HG03571 (cell line): ENCODE data around the gene BCL11B.
A peak's percentile ranks its signal among the peaks of the same experiment; 100 is the strongest.

Experiments used
- ATAC-seq: cut with Tn5 transposase; IDR thresholded peaks from one replicate; pipeline ENCODE4 v1.9.1; 2021; ENCODE audit not compliant: unreplicated experiment

BCL11B gene

DNA sequence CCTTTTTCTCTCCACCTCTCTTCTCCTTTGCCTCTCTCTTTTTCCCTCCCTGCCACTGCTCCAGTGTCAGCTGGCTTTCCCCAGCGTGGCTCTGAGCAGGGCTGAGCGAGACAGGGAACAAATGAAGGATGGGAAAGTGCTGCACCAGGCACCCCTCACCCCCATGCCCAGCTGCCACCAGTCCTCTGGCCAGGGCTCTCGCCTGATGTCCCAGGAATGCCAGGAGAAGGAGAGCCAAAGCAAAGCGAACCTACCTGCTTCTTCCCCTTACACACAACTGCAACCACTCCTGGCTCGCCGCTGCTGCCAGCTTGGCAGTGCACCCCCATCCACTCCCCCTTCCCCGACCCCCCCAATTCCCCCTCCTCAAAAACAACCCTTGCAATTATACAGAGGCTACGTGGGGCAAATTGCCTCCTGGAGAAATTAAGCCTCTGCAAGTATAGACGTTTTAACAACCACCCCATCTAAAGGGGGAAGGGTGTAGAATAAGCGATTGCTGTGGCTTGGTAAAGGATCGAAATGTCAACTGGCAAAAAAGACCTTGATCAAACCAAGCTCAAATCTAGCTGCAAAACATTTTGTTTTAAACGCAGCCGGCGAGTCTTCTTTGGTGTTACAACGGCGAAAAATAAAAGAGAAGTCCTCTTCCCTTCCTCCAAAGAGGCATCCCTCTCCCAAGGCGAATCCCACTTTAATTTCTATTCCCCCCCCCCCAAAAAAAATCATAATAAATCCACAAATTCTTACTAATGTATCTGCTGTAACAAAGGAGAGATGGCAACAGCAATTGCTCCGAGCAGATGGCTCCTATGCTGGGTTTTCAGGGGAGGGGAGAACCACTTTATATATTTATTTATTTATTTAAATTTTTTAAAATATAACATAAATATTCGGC is 2.9 kb downstream of the BCL11B start:
- ATAC-seq, result no peak

DNA sequence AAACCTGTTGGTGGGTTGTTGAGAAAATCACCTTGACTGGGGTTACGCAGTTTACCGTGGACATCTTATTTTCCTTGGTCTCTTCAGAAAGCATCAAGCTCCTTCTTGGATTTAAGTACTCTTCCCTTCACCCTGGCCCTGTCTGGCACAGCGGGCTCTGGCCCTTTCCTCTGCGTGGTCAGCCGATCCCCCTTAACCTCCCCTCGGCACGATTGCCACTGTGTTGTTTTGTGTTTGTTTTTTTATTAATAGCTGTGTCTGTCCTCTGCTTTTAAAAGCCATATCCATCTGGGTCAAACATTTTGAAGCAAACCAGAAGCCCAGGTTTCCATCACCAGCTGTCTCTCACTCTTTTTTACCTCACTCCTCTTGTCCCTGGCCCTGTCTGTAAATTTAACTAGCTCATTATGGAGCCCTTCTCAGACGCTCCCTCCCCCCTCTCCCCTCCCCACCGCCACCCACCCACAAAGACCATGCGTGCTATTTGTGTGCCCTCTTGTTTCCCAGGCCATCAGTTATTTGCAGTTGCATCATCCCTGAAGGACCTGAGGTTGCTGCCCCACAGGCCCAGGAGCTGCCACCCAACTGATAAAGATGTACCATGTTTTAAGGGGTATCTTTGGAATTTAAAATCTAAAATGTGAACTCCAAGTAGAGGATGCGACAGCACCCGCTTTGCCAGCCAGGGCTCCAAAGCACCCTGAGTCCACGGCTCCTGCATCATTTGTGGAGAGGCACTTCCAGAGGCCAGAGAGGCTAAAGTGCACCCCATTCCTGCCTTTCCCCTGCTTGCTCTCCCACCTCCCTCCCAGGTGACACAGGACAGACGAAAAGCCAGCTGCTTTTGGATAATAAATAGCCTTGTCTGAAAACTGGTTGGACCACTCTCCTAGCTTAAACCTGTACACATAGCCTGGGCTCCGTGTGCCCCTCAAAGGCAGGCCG is 3.9 kb downstream of the BCL11B start:
- no peak for ATAC-seq

DNA sequence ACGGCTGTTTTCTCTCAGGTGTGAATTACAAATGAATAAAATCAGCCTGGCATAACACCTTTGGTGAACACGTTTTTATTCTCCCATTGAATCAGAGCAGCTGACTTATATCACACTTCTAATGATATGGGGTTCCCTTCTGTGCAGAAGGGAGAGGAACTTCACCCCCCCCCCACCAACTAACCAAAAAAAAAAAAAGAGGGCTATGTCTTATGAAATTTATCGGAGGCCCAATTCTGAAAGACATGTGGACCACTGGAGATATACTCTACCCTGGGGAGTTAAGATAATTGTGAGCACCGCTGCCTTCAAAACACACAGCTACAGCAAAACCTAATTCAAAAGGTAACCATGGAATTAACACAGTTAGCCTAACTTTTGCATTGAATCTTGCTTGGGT is 4.6 kb downstream of the BCL11B start:
- no peak for ATAC-seq

DNA sequence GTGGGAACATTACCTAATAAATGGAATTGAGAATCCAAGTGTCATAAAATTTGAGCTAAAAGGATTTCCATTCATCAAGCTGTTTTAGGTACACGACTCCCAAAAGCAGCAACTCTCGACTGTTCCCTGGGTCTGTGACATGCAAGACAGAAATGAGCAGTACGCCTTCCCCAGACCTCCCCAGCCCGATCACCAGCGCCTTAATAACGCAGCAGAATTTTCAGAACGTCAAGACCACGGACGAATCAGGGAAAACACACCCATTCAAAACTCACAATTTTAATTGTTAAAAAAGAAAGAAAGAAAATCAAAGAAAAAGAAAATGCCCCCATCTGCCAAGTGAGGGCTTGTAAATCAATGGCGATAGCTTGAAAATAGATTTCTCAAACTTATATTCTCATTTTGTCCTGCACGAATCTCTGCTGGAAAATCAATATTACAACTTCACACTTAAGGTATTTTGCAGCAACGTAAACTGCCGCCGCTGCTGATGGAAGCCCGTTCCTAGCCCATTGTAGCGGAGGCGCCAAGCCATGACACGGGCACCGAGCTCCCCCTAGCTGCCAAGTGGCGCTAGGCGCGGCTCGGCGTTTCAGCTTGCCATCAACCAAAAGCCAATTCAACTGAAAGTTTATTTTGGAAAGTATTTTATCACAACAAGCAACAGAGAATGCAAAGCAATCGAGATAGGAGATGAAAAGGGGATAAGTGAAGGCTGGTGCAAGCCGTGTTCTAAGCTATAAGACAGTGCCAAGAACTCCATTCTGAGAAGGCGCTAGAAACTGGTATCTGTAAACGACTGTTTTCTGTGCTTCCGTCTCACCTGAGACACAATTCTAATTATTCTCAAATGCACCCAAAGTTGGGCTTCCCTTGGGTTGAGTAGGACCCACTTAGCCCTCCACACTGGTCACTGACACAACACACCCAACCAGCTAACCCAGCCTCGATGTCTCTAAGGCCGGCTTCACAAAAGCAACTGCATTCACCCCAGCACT is 5.5 kb downstream of the BCL11B start:
- peak; percentile 65 for ATAC-seq

DNA sequence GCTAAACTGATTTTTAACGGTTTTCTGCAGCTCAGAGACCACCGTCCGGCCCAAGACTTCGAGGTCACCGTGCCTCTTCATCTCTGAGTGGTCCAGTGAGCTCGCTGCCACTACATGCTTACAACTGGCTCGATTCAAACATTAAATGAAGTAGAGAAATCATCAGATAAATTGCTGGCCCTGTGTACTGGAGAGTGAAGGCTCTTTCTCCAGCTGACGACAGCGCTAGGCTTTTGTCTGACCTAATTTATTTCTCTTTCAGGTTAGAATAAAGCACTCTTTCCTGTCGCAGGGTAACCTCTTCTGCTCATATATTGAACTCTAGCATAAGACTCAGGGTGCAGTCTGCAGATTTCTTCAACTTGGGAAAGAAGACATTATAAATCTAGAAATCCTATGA is 6.4 kb downstream of the BCL11B start:
- no peak for ATAC-seq

DNA sequence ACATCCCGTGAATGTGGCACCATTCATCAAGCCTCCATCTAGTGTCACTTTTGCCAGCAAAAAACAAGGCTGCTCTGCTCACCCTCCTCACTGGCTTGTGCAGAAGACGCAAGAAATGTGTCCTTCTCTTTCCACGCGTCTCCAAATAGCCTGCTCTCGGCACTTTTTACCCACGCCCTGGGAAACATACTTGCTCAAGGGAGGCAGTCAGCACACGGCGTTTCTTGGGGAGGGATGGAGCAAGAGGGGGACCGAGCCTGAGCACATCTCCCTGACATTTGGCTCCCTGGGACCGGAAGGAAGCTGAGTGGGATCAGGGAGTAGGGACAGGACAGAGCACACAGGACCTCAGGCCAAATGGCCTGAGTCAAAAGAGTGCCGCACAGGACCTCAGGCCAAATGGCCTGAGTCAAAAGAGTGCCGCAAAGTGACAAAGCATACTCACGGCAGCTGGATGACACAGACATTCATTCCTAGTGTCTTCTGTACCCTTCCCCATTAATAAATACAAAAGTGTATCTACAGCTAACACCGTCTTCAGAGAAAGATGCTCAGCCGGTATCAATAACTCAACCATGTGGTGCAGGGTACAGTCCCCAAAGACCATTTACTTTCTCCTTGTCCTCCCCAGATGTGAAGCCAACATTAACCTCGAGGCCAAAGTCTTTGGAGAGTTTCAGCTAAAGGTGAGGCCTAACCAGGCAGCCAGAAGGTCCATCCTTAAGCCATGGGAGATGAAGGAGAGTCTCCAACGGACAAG is 7.1 kb downstream of the BCL11B start:
- ATAC-seq, result no peak

DNA sequence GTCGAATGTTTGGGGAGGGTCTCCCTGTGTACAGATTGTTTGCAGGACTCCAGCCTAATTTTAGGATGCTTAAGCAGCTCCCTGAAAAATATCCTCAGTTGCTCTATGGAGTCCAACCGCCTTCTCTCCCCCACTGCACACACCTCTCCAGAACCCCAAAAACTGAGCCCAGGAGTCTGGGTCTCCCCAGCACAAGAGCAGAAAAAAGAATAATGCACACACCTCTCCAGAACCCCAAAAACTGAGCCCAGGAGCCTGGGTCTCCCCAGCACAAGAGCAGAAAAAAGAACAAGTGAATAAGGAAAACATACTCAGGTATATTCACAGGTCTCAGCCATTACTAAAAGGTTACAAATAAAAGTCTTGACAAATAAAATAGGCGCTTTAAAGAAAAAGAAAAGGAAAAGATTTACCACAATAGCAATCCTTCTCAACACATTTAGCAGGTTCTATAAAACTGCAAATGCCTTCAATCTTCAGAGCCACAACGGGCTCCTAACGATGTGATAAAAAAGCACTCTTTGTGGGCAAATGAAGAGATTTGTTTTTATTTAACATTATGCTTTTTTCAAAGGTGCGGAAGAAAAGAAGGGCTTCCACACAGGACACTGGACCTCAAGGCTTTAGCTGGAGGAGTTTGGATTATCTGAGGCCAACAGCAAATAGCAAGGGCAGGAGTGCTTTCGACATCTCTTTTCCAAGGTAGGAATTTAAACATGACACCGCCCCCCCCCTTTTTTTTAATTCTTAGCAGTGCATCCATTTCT is 8.2 kb downstream of the BCL11B start:
- ATAC-seq, result no peak

DNA sequence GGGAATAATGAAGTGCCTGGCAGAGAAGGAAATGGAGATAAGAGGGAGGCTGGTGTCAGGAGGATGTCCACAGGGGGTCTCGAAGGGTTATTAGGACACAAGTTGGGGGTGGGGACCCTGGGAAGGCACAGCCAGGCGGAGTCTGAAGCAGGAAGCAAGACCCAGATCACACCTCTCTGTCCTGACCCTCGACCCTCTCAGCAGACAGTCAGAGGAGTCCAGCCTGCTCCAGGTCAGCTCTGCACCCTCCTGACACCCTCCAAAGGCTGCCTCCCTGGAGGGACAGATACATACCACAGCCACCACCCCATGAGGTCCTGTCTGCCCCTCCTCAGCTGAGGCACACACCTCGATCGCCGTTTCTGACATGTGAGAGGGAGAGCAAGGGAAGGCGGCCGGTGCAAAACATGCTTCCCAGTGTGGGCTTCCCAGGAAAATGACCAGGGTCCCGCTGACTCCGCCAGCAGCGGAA is 9.0 kb downstream of the BCL11B start:
- no peak for ATAC-seq

DNA sequence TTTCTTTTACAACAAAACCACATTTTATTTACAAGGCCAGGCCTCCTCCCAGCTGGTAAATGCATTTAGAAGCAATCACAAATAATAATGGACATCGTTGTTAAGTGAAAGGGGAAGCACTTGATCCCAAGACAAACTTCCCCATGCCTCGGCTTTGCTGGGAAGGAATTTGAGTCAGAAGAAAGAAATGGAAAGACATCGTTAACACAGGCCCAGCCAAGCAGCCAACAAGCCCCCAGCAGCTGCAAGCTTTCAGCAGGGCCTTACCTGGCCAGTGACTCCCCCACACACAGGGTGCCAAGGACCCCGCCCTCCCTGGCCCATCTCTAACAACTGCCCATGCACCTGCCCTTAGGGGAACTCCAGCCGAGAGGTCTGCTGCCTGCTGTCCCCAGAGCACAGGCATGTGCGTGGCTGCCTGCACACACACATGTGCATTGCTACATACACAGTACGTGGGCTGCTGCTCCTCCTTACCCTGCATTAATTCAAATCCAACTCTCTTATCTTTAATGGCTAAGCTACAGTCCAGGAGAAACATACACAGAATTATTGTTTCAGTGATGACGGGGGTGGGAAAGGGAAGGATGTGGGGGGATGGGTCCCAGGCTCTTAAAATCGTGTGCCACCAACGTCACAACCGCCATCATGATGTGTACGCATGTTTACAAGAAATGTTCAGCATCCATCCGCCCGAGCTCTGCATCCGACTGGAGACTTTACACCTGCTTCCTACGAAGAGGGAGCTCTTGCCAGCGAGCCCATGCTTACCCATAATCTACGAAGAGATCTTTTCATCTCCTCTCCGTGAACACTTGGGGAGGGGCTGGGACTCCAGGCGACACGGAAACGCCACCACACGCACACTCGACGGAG is 9.8 kb downstream of the BCL11B start:
- ATAC-seq, result no peak

DNA sequence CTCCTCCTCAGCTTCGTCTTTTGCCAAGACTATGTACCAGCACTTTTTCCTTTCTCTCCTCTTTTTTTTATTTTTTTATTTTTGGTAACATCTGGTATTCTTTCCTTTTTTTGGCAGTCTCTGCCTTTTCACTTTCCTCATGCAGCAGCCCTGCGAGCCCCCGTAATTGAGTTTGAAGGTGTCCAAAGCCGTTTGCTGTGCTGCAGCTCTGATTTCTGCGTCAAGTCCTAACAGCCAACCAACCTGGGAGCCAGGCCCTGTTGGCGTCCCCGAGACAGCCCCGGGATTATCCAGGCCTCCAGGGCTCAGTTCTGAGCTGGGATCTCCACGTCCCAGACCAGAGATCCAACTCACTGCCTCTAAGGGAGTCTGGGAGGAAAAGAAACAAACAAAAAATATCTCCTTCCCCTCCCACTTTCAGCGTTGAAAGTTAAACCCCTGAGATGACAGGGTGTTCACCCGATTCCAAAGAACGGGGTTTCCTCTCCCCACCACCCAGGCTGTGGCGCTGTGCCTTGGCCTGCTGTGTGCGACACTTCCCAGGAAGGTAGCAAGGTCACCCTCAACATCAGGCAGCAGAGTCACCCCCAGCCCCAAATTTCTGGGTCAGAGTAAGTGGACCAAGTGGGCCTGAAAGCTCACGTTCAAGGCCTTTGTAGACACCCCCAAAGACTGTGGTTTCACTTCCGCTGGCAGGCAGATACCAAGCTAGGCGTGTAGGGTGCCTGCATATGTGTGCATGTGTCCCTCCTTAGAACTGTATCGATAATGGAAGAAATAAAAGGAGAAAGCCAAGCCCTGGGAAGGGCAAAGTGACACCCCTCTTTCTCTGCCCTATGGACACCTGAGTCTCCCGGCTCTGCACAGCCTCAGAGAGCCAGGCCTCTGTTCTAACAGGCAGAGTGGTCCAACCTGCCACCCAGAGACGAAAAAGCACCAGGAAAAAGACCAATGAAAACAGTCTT is 11.1 kb downstream of the BCL11B start:
- ATAC-seq, result no peak

DNA sequence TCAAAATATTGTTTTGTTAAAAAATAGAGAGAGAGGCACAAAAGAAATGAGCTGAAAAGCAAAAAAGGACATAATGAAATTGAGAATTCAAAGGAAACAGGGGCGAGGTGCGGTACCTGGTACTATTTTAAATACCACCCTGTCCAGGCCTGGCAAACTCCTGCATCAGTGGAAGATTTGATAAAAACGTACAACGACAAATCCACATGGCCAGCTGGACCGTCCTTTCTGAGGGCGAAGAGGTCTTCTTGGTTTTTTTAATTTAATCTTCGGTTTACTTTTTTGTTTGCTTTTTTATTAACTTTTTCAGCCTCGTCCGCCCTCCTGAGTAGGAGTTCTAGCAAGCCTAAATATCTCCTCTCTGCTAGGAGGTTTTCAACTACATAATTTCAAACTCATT is 11.9 kb downstream of the BCL11B start:
- no peak for ATAC-seq

DNA sequence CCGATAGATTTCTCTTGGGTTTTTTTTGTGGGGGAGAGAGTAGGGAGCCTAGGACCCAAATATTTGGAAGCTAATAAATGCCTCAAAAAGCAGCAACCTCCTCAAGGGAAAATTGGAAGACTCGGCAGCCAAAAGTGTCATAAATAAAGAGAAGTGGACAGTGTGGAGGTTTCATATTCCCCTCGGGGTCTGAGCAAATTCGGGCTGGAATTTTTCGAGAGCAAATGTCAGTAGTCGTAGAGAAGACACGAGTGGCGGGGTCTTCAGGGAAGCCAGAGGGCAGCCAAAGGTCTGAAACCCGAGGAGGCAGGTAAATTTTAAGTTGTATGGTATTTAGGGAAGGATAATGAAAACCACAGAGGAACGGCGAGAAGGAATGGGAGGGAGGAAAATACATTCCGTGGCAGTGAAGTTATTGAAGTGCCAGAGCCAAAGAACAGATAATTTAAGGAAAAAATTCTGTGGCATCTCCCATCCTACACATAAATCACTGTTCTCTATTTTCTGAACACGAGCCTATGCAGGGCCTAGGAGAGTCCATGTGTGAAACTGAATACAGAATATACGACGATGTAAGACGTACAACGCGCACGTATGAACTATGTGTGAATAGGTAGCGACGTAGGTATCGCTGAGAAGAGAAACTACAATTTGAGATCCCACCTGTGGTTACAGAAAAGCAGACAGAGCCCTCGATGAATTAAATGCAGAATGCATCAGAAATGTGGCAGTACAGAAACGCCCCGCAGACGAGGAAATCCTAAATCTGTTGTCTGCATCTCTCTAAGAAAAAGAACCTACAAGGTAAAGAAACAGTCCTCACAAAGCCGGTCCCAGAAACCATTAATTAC is 12.9 kb downstream of the BCL11B start:
- no peak for ATAC-seq

DNA sequence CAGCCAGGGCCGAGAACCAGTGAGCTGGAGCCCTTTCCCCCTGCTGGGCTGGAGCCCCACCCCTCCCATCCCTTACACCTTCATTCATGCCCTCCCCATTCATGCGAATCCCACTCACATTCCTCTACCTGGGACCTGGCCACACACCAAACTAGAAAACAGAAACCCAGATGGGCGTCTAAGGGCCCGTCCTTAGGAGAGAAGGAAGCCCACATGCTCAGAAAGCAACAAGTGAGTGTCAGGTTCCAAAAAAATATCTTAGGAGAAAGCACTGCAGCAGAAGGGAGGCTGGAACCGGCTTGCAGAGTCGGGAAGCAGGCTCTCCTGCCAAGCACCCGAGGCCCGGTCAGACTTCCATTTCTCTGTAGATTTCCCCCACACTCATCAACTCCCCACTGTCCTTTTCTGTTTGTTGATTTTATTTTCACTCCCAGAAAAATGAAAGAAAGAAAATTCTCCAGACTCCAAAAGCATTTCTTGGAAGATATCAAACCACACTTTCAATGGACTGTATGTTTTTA is 13.6 kb downstream of the BCL11B start:
- ATAC-seq, result no peak

DNA sequence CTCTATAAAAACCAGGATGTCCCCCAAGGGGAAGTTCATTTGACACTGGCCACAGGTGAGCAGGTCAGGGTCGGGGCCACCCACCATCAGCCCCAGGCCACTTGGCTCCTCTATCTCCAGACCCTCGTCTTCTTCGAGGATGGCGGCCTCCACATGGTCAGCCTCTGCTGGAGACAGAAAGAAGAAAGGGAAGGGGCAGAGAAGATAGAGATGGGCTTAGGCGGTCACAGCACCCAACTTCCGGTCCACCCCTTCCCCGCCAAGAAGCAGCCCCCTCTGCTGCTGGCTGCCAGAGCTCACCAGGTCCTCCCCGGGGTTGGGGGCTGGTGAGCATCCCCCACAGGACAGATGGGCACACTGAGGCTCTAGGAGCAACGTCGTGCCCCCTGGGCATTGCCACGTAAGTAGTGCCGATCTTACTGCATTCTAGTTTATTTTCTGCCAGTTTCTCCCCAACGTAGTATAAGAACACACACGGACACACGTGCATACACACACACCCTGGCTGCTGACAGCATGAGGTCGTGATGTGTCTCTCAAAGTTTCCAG is 14.2 kb downstream of the BCL11B start:
- no peak for ATAC-seq

DNA sequence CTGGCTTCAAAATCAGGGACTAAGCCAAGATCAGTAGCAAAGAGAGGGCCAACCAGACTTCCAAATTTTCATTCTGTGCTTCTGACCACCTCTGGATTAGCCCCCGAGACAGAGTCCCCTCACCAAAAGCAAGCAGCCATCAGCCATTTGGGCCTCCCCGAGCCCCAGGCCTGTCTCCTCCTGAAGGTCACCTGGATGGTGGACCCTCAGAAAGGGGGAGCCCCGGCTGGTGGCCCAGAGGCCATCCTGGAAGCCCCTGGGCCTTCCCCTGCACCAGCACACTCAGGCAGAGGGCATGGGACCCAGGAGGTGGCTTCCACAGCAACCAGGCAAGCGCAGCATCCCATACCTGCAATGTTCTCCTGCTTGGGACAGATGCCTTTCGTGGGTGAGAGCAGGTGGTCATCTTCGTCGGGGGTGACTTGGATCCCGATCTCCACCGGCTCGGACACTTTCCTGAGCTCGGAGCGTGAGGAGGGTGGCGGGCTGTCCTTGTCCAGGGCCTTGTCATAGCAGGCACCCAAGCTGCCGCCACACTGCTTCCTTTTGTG is 14.8 kb downstream of the BCL11B start:
- no peak for ATAC-seq
